Activated naive CD4-positive, alpha-beta T cell treated with anti-CD3 and anti-CD28 coated beads, Interleukin-2, amount 50 U/mL, for 72 hours (primary cell): Measurements from ENCODE around the gene FBXL5. TPM values are rescaled to one million over a fixed set of nuclear protein-coding genes. Genes with fewer than 3 reads are reported as not detected.
"Not testable (repeated sequence)": the region's sequence is repeated elsewhere in the genome, so short reads cannot be mapped to it uniquely, and the experiment has no call there.

ENCODE experiments used
- ATAC-seq, 2 donors: fragments of 150-1000 bp; cut with Tn5 transposase; 2 replicates each; pipeline ENCODE4 v1.10.0; 2021; ENCODE audit warnings: mild to moderate bottlenecking in 2 of 2, moderate library complexity in 2 of 2
- DNase-seq, 2 donors: peaks; one replicate each; pipeline ENCODE4 v3.0.0; 2021 to 2022; ENCODE audit warnings: low spot score in 2 of 2
- H3K27ac Mint-ChIP-seq, 2 donors: one replicate each; pipeline ENCODE4 v1.8.0; 2022; ENCODE audit warnings: mild to moderate bottlenecking in 2 of 2, mixed read lengths in 2 of 2
- H3K36me3 Mint-ChIP-seq, 2 donors: one replicate each; pipeline ENCODE4 v1.8.0; 2022; ENCODE audit warnings: mixed read lengths in 2 of 2
- H3K9me3 Mint-ChIP-seq, 2 donors: one replicate each; pipeline ENCODE4 v1.8.0; 2022; ENCODE audit warnings: mixed read lengths in 2 of 2
- total RNA-seq, 2 donors: library from RNA; stranded (reverse); gene quantifications; one replicate each; pipeline ENCODE4 v1.2.3, GENCODE V29; 2022

The FBXL5 gene
- total RNA-seq, 2 donors from 2014 or later, result 30.4 to 36.0 TPM

DNA sequence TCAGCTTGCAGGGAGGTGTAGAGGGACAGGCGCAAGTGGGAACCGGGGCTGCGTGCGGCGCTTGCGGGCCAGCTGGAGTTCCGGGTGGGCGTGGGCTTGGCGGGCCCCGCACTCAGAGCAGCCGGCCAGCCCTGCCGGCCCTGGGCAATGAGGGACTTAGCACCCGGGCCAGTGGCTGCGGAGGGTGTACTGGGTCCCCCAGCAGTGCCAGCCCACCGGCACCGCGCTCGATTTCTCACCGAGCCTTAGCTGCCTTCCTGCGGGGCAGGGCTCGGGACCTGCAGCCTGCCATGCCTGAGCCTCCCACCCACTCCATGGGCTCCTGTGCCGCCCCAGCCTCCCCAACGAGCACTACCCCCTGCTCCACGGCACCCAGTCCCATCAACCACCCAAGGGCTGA, 40.3 kb downstream of the FBXL5 start:
- not testable (repeated sequence) for ATAC-seq, DNase-seq, H3K27ac Mint-ChIP-seq
- Mint-ChIP-seq H3K9me3 (peaks cover 5 to 15% of the 10 kb centered on the region in 2 donors), H3K36me3 (peaks cover 21 to 56% of the 10 kb centered on the region in 2 donors)

DNA sequence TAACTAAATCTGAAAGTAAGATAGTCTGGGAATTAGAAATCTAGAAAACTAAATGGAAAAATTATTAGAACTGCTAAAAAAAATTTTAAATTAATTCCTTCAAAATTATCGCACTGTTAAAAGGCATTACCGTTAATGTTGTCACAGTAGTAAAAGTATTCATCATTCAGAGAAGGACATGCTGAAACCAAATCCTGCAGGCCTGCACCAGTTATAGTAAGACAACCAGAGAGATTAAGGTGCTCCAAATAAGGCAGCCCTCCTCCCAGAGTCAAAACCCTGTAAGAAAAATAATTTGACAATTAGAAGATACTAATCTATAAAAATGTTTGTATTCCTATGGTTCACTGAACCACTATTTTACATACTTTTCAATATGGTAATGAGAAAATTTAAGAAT, 43.0 kb downstream of the FBXL5 start:
- ATAC-seq (no peak), DNase-seq (no peak)
- Mint-ChIP-seq H3K9me3 (peaks cover 0 to 6% of the 10 kb centered on the region in 2 donors), H3K36me3 (peaks cover 13 to 31% of the 10 kb centered on the region in 2 donors), H3K27ac (no peak overlapping the region)

GRCh38 chr4:15610855-15611254, 44.3 kb downstream of the FBXL5 start:
- ATAC-seq, result no peak
- Mint-ChIP-seq H3K27ac (no peak overlapping the region), H3K36me3 (peaks cover 5 to 18% of the 10 kb centered on the region in 2 donors), H3K9me3 (no peaks in the 10 kb centered on the region)
- DNase-seq, result no peak

GRCh38 chr4:15605537-15605936, 49.6 kb downstream of the FBXL5 start:
- DNase-seq (no peak), ATAC-seq (no peak)
- Mint-ChIP-seq H3K36me3 (peaks cover 16 to 29% of the 10 kb centered on the region in 2 donors), H3K27ac (no peak overlapping the region), H3K9me3 (no peaks in the 10 kb centered on the region)

DNA sequence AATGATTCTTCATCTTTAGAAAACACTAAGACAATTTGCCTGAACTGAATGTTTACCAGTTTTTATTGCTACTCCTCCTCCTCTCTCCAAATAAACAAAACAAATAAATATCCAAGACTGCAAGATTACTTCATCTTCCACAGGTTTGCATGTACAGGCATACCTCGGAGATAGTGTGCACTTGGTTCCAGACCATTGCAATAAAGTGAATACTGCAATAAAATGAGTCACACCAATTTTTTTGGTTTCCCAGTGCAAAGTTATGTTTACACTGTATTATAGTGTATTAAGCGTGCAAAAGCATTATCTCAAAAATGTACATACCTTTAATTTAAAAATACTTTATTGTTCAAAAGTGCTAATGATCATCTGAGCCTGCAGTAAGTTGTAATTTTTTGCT, 53.3 kb downstream of the FBXL5 start:
- no peak overlapping the region for H3K27ac Mint-ChIP-seq
- ATAC-seq (no peak), DNase-seq (no peak)
- peaks cover 16 to 29% of the 10 kb centered on the region in 2 donors for H3K36me3 Mint-ChIP-seq
- H3K9me3 Mint-ChIP-seq, result no peaks in the 10 kb centered on the region

GRCh38 chr4:15600176-15600575, 55.0 kb downstream of the FBXL5 start:
- Mint-ChIP-seq H3K36me3 (peaks cover 12 to 22% of the 10 kb centered on the region in 2 donors), H3K9me3 (no peaks in the 10 kb centered on the region), H3K27ac (no peak overlapping the region)
- DNase-seq (no peak), ATAC-seq (no peak)

DNA sequence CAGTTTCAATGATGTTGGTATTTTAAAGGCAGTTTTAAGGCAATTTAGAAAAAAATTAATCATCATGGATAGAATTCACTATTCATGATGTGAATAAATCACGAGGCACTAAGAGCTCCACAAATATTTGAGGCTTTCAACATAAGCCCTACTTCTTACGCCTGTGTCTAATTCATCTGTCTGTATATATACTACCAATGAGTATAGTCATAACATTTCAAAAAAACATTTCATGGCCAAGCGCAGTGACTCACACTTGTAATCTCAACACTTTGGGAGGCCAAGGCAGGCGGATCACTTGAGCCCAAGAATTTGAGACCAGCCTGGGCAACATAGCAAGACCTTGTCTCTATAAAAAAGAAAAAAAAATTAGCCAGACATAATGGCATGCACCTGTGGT, 56.5 kb downstream of the FBXL5 start:
- no peak for ATAC-seq
- no peak for DNase-seq
- peaks cover 2 to 9% of the 10 kb centered on the region in 2 donors for H3K36me3 Mint-ChIP-seq
- H3K27ac Mint-ChIP-seq, result no peak overlapping the region
- H3K9me3 Mint-ChIP-seq, result no peaks in the 10 kb centered on the region

DNA sequence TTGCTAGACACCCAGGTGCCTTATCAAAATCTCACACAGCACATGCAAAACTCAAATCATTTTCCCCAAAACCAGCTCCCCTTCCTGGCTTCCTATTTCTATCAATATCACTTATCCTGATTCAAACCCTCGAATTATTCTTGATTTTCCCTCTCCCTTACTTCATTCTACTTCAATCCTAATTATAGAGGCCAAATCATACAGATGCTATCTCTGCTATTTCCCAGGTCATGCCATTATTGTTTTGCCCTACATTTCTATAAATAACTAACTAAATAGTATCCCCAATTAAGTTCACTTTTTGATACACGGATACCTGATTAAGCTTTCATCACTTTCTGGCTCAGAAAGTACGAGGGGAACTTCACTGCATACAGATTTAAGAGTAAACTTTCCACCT, 62.4 kb downstream of the FBXL5 start:
- H3K36me3 Mint-ChIP-seq, result no peaks in the 10 kb centered on the region

DNA sequence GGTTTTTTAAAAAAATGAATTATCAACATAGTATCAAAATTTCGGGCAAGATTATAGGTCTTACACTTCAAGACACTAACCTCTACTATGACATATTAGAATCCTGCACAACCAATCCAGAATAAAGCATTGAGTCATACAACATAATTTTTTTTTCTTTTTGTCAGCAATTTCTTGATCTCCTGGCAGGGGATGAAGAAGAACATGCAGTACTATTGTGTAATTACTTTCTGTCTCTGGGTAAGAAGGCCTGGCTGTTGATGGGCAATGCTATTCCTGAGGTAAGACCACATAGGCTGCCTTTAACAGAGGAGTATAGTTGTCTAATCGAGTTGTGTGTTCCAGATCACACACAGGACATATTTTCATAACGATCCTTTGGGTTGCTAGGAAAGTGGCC, 67.5 kb downstream of the FBXL5 start:
- DNase-seq (no peak), ATAC-seq (no peak)
- Mint-ChIP-seq H3K27ac (no peak overlapping the region), H3K36me3 (no peaks in the 10 kb centered on the region), H3K9me3 (no peaks in the 10 kb centered on the region)

More for the DNA sequence above, 62.4 kb downstream of the FBXL5 start:
- ATAC-seq (no peak), DNase-seq (no peak)
- H3K9me3 Mint-ChIP-seq, result no peaks in the 10 kb centered on the region
- H3K27ac Mint-ChIP-seq, result no peak overlapping the region

- Mint-ChIP-seq H3K9me3 (no peaks in the 10 kb centered on the region), H3K36me3 (no peaks in the 10 kb centered on the region), H3K27ac (no peak overlapping the region)
- DNase-seq (no peak), ATAC-seq (no peak)
Observed at GRCh38 chr4:15586066-15586465, 69.1 kb downstream of the FBXL5 start.

- H3K9me3 Mint-ChIP-seq, result no peaks in the 10 kb centered on the region
- no peaks in the 10 kb centered on the region for H3K36me3 Mint-ChIP-seq
- DNase-seq, result no peak
- H3K27ac Mint-ChIP-seq, result no peak overlapping the region
- no peak for ATAC-seq
Observed at GRCh38 chr4:15585331-15585730, 69.8 kb downstream of the FBXL5 start.

DNA sequence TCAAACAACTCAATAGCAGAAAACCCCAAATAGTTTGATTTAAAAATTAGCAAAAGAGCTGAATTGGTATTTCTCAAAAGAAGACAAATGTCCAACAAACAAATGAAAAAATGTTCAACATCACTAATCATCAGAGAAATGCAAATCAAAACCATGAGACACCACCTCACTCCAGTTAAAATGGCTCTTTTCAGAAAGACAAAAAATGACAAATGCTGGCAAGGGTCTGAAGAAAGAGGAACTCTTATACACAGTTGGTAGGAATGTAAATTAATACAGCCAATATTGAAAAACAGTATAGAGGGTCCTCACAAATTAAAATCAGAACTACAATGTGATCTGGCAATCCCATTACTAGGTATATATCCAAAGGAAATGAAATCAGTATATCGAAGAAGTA, 70.4 kb downstream of the FBXL5 start:
- Mint-ChIP-seq H3K36me3 (no peaks in the 10 kb centered on the region), H3K9me3 (no peaks in the 10 kb centered on the region), H3K27ac (no peak overlapping the region)
- no peak for ATAC-seq
- no peak for DNase-seq

DNA sequence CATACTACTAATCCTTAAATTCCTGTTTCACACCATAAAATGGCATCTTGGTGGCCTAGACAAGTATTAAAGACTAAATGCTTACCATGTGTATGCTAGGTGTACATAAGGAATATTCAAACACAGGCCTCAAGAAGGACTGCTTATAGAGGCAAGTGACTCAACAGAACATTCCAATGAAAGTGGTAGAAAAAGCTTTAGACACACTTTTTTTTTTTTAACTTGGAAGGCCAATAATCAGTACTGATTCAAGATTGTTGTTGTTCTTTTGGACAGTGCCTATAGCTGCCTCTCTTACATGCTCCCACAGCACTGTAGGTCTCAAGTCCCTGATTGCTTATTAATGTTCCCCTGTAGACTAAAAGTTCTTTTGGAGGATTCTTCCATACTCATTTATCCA, 77.6 kb downstream of the FBXL5 start:
- no peak overlapping the region for H3K27ac Mint-ChIP-seq
- H3K36me3 Mint-ChIP-seq, result no peaks in the 10 kb centered on the region
- DNase-seq (no peak), ATAC-seq (no peak)
- H3K9me3 Mint-ChIP-seq, result no peaks in the 10 kb centered on the region

- Mint-ChIP-seq H3K36me3 (no peaks in the 10 kb centered on the region), H3K9me3 (no peaks in the 10 kb centered on the region), H3K27ac (no peak overlapping the region)
- DNase-seq (no peak), ATAC-seq (no peak)
Observed at GRCh38 chr4:15575966-15576365, 79.2 kb downstream of the FBXL5 start.

DNA sequence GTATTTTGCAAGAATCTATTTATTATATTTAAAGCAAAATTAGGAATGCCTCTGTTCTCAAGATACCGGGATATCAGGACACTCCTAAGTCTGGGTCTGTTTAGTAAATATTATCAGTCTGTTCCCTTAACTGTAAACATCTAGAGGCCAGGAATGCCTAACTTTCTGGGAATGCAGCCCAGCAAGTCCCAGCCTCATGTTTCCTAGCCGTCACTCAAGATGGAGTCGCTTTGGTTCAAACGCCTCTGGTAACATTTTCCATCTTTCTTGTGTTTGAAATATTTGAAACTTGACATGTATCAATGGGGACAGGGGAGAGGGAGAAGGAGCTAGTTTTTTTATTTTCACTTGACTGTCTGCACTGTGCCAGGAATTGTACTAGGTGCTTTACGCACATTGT, 85.4 kb downstream of the FBXL5 start:
- peaks cover 0 to 20% of the 10 kb centered on the region in 2 donors for H3K36me3 Mint-ChIP-seq
- DNase-seq, result no peak
- no peaks in the 10 kb centered on the region for H3K9me3 Mint-ChIP-seq
- H3K27ac Mint-ChIP-seq, result no peak overlapping the region
- ATAC-seq, result no peak

- ATAC-seq (no peak), DNase-seq (no peak)
- H3K36me3 Mint-ChIP-seq, result peaks cover 0 to 20% of the 10 kb centered on the region in 2 donors
- no peak overlapping the region for H3K27ac Mint-ChIP-seq
- no peaks in the 10 kb centered on the region for H3K9me3 Mint-ChIP-seq
Observed at GRCh38 chr4:15568821-15569220, 86.3 kb downstream of the FBXL5 start.

DNA sequence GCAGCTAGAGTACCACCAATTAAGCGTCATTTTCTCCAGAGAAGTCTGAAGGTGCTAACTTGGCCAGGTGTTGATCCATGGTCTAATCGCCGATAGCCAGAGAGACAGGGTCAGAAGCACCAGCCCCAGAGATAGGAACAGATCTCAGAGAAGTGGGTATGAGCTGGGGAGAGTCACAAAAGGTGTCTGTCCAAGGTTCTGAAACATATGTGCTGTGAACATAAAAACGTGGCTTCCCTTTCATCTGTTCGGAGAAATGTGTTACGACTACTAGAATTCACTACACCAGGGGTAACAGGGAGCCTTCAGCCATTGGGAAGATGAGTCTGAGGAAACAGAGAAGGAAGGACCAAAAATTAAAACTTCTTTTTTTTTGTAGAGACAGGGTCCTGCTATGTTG, 91.3 kb downstream of the FBXL5 start:
- Mint-ChIP-seq H3K36me3 (peaks cover 0 to 13% of the 10 kb centered on the region in 2 donors), H3K9me3 (no peaks in the 10 kb centered on the region), H3K27ac (no peak overlapping the region)
- no peak for ATAC-seq
- DNase-seq, result no peak

GRCh38 chr4:15562623-15563022, 92.5 kb downstream of the FBXL5 start:
- H3K27ac Mint-ChIP-seq, result no peak overlapping the region
- DNase-seq (no peak), ATAC-seq (no peak)
- H3K36me3 Mint-ChIP-seq, result peaks cover 0 to 6% of the 10 kb centered on the region in 2 donors
- H3K9me3 Mint-ChIP-seq, result no peaks in the 10 kb centered on the region

GRCh38 chr4:15562114-15562513, 93.0 kb downstream of the FBXL5 start:
- Mint-ChIP-seq H3K9me3 (no peaks in the 10 kb centered on the region), H3K27ac (no peak overlapping the region), H3K36me3 (peaks cover 0 to 6% of the 10 kb centered on the region in 2 donors)
- DNase-seq (no peak), ATAC-seq (no peak)
